Endothelial cell of umbilical vein (primary cell): Measurements from ENCODE around the gene MAL. TPM values are rescaled to one million over a fixed set of nuclear protein-coding genes. Genes with fewer than 3 reads are reported as not detected.

ENCODE experiments used
- BruUV-seq: library from RNA; stranded (reverse); fragments of 400-500 nt; replicated peaks from 2 replicates; lab custom pipeline; 2021; lab: Mats Ljungman, UMichigan
- CTCF ChIA-PET: fragments of 300-600, 350-600 bp; sonication (Branson Sonifier 250); formaldehyde crosslinking; loops from one replicate; lab custom pipeline; 2021; ENCODE audit warnings: antibody characterized with exemption, inconsistent platforms; lab: Charles Lee
- POLR2A ChIA-PET: fragments of 300-600, 350-600 bp; sonication (Branson Sonifier 250); formaldehyde crosslinking; loops from one replicate; lab custom pipeline; 2021; ENCODE audit warnings: antibody characterized with exemption, inconsistent platforms; lab: Charles Lee
- DNase-seq: peaks from one replicate; pipeline ENCODE4 v3.0.0-alpha.2; 2011; ENCODE audit warnings: low read depth, low spot score
- FAIRE-seq: peaks from 2 replicates; lab custom pipeline; 2011; peaks lifted over from hg19 to GRCh38; lab: Jason Lieb, UNC
- H2AFZ ChIP-seq: 2 replicates; pipeline ENCODE4 v1.6.0; 2012; ENCODE audit warnings: low read depth, low read length, control low read depth, inconsistent platforms
- H3K27ac ChIP-seq: 2 replicates; pipeline ENCODE4 v1.5.1; 2011; ENCODE audit warnings: low read depth, mild to moderate bottlenecking, control low read depth, low read length, moderate library complexity; ENCODE audit not compliant: insufficient read depth
- H3K27me3 ChIP-seq, 2 experiments: 2 replicates each; pipeline versions ENCODE4 v1.6.0 to v1.6.1; 2011; ENCODE audit warnings: low read length in 2 of 2, mixed read lengths in 1 of 2; ENCODE audit not compliant: control insufficient read depth in 2 of 2, insufficient read depth in 2 of 2
- H3K36me3 ChIP-seq, 2 experiments: 2 replicates in 1 of 2; 3 replicates in 1 of 2; pipeline ENCODE4 v1.5.1; 2011; ENCODE audit warnings: low read length in 2 of 2, mild to moderate bottlenecking in 1 of 2, moderate library complexity in 1 of 2; ENCODE audit not compliant: control insufficient read depth in 2 of 2, insufficient read depth in 2 of 2; ENCODE audit errors: extremely low read depth in 1 of 2
- H3K4me1 ChIP-seq: 3 replicates; pipeline ENCODE4 v1.5.1; 2011; ENCODE audit warnings: mild to moderate bottlenecking, low read length; ENCODE audit not compliant: control insufficient read depth, insufficient read depth; ENCODE audit errors: extremely low read depth
- H3K4me2 ChIP-seq: 2 replicates; pipeline ENCODE4 v1.6.1; 2011; ENCODE audit warnings: low read length, control low read depth, mixed read lengths; ENCODE audit not compliant: insufficient read depth
- H3K4me3 ChIP-seq, 3 experiments: fragments of 200-600 bp in 1 of 3; sonication (generic), shearing (Covaris generic) in 1 of 3; replicated peaks in 1 of 3; 2 replicates each; pipeline ENCODE4 v1.5.1; 2011 to 2016; ENCODE audit warnings: control low read depth in 3 of 3, low read length in 3 of 3, mild to moderate bottlenecking in 2 of 3, inconsistent platforms in 1 of 3, low read depth in 1 of 3, moderate library complexity in 1 of 3; ENCODE audit not compliant: insufficient read depth in 1 of 3
- H3K79me2 ChIP-seq: 2 replicates; pipeline ENCODE4 v1.6.0; 2012; ENCODE audit warnings: low read length, inconsistent platforms; ENCODE audit not compliant: control insufficient read depth, insufficient read depth
- H3K9ac ChIP-seq: replicated peaks from 2 replicates; pipeline ENCODE3; 2011; ENCODE audit warnings: low read length, control low read depth; ENCODE audit not compliant: insufficient read depth; ENCODE audit errors: extremely low read depth
- H3K9me1 ChIP-seq: replicated peaks from 3 replicates; pipeline ENCODE4 v1.6.0; 2011; ENCODE audit warnings: mild to moderate bottlenecking, low read length; ENCODE audit not compliant: control insufficient read depth, insufficient read depth; ENCODE audit errors: extremely low read depth
- H3K9me3 ChIP-seq: replicated peaks from 2 replicates; pipeline ENCODE4 v1.5.1; 2012; ENCODE audit warnings: low read length, inconsistent platforms; ENCODE audit not compliant: control insufficient read depth, insufficient read depth
- H4K20me1 ChIP-seq: replicated peaks from 2 replicates; pipeline ENCODE3; 2011; ENCODE audit warnings: mild to moderate bottlenecking, low read length; ENCODE audit not compliant: control insufficient read depth, insufficient read depth; ENCODE audit errors: extremely low read depth
- EZH2 ChIP-seq: IDR thresholded peaks from 2 replicates; pipeline ENCODE4 v1.6.1; 2012; ENCODE audit warnings: borderline replicate concordance, low read depth, mild to moderate bottlenecking, moderate library complexity, low read length, inconsistent platforms; ENCODE audit not compliant: severe bottlenecking
- GATA2 ChIP-seq: IDR thresholded peaks from 2 replicates; pipeline ENCODE4 v1.7.0; 2011; ENCODE audit warnings: low read depth, mild to moderate bottlenecking, moderate library complexity, mixed read lengths, low read length; ENCODE audit not compliant: insufficient read length, insufficient read depth
- JUN ChIP-seq: IDR thresholded peaks from 2 replicates; pipeline ENCODE4 v1.6.1; 2011; ENCODE audit warnings: borderline replicate concordance, low read depth; ENCODE audit not compliant: insufficient read length, insufficient read depth
- MYC ChIP-seq: IDR thresholded peaks from one replicate; pipeline ENCODE4 v1.6.1; 2011; ENCODE audit warnings: mild to moderate bottlenecking, low read depth, low read length
- POLR2A ChIP-seq: IDR thresholded peaks from 2 replicates; pipeline ENCODE4 v1.6.1; 2012; ENCODE audit warnings: low read depth, mild to moderate bottlenecking, control low read depth, low read length
- POLR2AphosphoS5 ChIP-seq: IDR thresholded peaks from 2 replicates; pipeline ENCODE4 v1.6.1; 2012; ENCODE audit warnings: low read depth, mild to moderate bottlenecking, control low read depth, low read length, moderate library complexity; ENCODE audit not compliant: insufficient read depth
- dilution Hi-C: fragments of 300-500 bp; cut with MboI; formaldehyde crosslinking; loops from one replicate; pipeline ENCODE4 v1.15.0; 2019; ENCODE audit warnings: low sequenced_read_pairs; ENCODE audit not compliant: extremely low pct_ligation_motif_present
- intact Hi-C: fragments of 100-400 bp; cut with micrococcal nuclease; formaldehyde crosslinking; loops from one replicate; pipeline ENCODE4 v1.10.0; 2022
- polyA plus RNA-seq, 4 experiments: library from polyadenylated mRNA; depleted of rRNA in 3 of 4; stranded (reverse) in 3 of 4; unstranded in 1 of 4; fragments of >200 nt; gene quantifications; 2 replicates each; pipeline versions ENCODE4 v1.2.1 to v1.2.3, GENCODE V29; 2011 to 2012; ENCODE audit warnings: missing spikeins in 1 of 4
- total RNA-seq: library from RNA; stranded (reverse); gene quantifications from 2 replicates; pipeline ENCODE4 v1.2.3, GENCODE V29; 2021
- TF ChIP-seq, protein P1 (sequence below): IDR thresholded peaks from 2 replicates; pipeline ENCODE4 v1.6.1; 2011; ENCODE audit not compliant: insufficient read depth, insufficient read length

MAL gene
- total and polyA plus RNA-seq, 2 donors (not counting 3 experiments of a cell fraction or from before 2014, with no cell fraction given), result not detected

DNA sequence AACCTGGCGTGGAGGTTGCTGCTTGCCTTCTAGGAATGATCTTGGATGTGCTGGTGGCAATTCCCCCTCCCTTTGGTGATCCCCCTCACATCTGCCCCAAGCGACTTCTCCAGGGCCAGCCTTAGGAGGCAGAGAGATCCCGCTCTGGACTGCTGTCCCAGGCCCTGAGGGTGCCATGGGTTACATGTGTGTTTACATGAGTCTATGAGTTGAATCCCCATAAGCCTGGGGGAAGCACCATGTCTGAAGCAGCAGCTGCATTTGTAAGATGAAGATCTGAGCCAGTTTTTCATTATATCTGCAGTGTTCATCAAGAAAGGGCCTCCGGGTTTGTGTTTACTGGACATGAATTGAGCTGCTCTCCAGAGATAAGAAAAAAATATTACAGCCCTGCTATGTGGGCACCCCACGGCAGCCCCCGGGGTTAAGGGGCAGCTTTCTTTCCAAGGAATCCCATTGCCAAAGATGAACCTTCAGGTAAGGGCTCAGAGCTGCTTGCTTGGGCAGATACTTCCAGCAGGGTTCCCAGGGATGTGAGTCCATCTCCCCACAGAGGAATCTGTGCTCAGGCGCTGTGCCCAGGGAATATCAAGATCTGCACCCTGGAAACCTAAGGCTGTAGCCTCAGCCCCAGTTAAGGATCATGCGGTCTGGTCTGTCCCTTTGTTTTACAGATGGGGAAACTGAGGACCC lies 50.1 kb downstream of the MAL start:
- no peak overlapping the region for H3K27ac ChIP-seq
- BruUV-seq, result no TSS peak
- no peak for DNase-seq
- H3K27me3 ChIP-seq, result peaks cover 9 to 14% of the 10 kb centered on the region in 2 experiments
- ChIA-PET CTCF (interaction anchor here (1.0 to 1.8 kb wide), 5 partner anchors 9 to 53 kb away, joined by 3 to 16 read pairs (median 3); no protein-coding TSS in a partner anchor), POLR2A (no interaction called here)
- no peak overlapping the region for H2AFZ ChIP-seq
- H3K4me3 ChIP-seq, result no peak overlapping the region
- H3K4me1 ChIP-seq, result no peaks in the 10 kb centered on the region
- dilution Hi-C loops, result no loop called here
- no peaks in the 10 kb centered on the region for H3K9me3 ChIP-seq
- no peaks in the 10 kb centered on the region for H4K20me1 ChIP-seq
- intact Hi-C loops, result loop anchor here (1.0 to 5.0 kb wide), 2 partner anchors 40 to 92 kb away; partner anchors contain the start of gene ZNF2
- no peak overlapping the region for H3K9ac ChIP-seq
- H3K36me3 ChIP-seq, result no peaks in the 10 kb centered on the region
- TF ChIP-seq POLR2AphosphoS5, result no peak
- no peak for TF ChIP-seq GATA2
- TF ChIP-seq POLR2A, result no peak
- no peak for TF ChIP-seq EZH2
- TF ChIP-seq, protein P1, sequence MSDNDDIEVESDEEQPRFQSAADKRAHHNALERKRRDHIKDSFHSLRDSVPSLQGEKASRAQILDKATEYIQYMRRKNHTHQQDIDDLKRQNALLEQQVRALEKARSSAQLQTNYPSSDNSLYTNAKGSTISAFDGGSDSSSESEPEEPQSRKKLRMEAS, result no peak
- TF ChIP-seq MYC, result no peak
- TF ChIP-seq JUN, result no peak
- no peak for FAIRE-seq
- no peaks in the 10 kb centered on the region for H3K79me2 ChIP-seq
- H3K4me2 ChIP-seq, result no peak overlapping the region
- H3K9me1 ChIP-seq, result no peaks in the 10 kb centered on the region
